22Rv1 (cell line): ENCODE results near the gene AFTPH.

Experiments
- H3K27ac ChIP-seq: fragments of 450-650 bp; 2 replicates; pipeline ENCODE4 v1.5.1; 2017
- ZFX ChIP-seq: fragments of 450-650 bp; IDR thresholded peaks from 2 replicates; pipeline ENCODE4 v1.6.1; 2017; ENCODE audit warnings: antibody characterized with exemption, borderline replicate concordance
- TF ChIP-seq, protein P1 (sequence below): fragments of 450-650 bp; IDR thresholded peaks from 2 replicates; pipeline ENCODE4 v1.5.1; 2017; ENCODE audit warnings: mild to moderate bottlenecking

Gene AFTPH

GRCh38 chr2:64624862-64625261 is 100.7 kb downstream of the AFTPH start:
- TF ChIP-seq, protein P1, sequence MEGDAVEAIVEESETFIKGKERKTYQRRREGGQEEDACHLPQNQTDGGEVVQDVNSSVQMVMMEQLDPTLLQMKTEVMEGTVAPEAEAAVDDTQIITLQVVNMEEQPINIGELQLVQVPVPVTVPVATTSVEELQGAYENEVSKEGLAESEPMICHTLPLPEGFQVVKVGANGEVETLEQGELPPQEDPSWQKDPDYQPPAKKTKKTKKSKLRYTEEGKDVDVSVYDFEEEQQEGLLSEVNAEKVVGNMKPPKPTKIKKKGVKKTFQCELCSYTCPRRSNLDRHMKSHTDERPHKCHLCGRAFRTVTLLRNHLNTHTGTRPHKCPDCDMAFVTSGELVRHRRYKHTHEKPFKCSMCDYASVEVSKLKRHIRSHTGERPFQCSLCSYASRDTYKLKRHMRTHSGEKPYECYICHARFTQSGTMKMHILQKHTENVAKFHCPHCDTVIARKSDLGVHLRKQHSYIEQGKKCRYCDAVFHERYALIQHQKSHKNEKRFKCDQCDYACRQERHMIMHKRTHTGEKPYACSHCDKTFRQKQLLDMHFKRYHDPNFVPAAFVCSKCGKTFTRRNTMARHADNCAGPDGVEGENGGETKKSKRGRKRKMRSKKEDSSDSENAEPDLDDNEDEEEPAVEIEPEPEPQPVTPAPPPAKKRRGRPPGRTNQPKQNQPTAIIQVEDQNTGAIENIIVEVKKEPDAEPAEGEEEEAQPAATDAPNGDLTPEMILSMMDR: no peak
- TF ChIP-seq ZFX: no peak
- H3K27ac ChIP-seq: no peak overlapping the region

DNA sequence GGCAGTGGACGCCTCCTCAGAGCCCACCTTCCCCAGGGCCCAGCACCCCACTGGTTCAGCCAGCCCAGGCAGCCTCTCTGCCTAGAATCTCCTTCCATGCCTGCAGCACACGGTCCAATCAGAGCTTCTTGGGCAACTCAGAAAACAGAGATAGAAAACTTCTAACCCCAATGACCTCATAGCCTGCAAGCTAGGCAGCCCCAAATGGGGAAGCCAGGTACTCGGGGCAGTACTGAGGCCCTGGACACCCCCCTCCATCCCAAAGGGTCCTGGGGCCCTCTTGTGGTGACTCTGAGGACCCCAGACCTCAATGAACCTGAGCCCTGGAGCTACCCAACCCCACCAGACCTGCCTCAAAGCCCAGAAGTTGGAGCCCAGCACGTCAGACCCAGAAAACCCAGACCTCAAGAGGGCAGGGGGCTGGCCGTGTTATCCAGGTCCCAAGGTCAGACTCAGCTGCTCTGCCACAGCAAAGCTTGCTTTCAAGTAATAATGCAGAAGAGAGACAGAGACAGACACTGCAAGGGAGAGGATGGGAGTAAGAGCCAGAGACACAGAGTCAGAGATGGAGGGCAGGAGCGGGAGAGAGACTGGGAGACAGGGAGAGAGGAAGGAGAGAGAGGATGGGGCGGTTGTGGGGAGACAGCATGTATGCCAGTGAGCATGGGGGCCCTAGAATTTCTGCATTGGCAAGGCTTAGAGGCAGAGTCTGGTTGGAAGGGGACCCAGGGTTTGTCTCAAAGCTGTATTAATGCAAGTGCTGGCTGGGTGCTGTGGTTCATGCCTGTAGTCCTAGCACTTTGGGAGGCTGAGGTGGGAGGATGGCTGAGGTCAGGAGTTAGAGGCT is 101.4 kb downstream of the AFTPH start:
- no peak for TF ChIP-seq ZFX
- TF ChIP-seq, protein P1: no peak
- no peak overlapping the region for H3K27ac ChIP-seq

DNA sequence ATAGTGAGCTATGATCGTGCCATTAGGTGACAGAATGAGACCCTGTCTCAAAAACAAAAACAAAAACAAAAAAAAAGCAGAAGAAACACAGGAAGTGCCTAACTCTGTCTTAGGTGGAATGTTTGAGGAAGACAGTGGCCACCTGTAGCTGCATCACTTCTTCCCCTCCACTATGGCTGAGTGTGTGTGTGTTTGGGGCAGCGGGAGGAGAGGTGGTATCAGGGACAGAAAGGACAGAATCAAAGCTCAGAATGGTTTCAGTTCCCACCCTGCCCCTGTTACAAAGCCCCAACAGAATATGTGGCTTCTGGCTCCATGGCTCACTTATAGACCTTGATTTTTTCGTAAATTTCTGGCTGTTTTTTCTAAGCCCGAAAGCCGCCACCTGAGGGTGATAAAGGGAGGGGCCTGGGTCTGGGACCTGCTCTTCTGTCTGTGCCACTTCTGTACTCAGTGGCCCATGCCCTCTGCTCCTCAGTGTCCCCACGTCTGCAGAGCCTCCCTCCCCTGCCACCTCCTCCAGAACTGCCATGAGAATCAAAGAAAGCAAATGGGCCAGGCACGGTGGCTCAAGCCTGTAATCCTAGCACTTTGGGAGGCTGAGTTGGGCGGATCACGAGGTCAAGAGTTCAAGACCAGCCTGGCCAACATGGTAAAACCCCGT is 102.2 kb downstream of the AFTPH start:
- no peak overlapping the region for H3K27ac ChIP-seq
- TF ChIP-seq, protein P1: no peak
- TF ChIP-seq ZFX: no peak

DNA sequence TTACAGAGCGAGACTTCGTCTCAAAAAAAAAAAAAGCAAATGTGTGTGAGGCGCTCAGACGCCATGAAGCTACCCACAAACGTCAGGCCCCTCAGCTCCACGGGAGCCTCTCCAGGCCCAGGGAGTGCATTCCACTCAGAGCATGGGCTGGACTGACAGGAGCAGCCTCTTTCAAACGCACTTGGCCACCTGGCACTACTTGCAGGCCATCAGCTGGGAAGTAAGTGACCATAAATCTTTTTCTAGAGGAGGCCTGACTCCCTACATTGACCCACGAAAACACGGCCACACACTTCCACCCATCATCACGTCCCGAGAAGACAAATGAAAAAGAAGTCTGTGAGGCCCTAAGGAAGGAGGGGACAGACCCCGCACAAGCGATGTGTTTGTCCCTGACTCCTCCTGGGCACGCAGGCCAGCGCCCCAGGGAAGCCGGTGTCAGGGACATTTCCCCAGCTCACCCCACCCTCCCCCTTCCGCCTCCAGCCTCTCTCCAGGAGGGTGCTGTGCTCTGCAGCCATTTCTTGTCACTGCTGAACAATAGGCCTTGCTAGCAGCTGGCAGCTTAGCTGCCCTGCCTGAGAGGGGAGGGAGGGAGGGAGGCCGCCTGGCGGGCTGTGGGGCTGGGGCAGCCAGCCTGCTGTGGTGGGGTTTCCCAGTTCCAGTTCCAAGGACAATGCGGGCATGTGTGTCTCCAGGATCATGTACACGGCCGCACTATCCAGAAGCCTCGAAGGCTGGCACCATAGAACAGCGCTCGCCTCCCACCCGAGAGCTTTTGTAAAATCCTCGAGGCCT is 103.0 kb downstream of the AFTPH start:
- H3K27ac ChIP-seq: no peak overlapping the region
- TF ChIP-seq, protein P1: no peak
- TF ChIP-seq ZFX: no peak

GRCh38 chr2:64627860-64628841 is 104.0 kb downstream of the AFTPH start:
- no peak overlapping the region for H3K27ac ChIP-seq
- TF ChIP-seq, protein P1: no peak
- TF ChIP-seq ZFX: no peak

GRCh38 chr2:64629329-64629781 is 105.2 kb downstream of the AFTPH start:
- H3K27ac ChIP-seq: no peak overlapping the region
- TF ChIP-seq, protein P1: no peak
- no peak for TF ChIP-seq ZFX
